ENCODE results near the gene ADAR. TPM values are rescaled to one million over a fixed set of nuclear protein-coding genes. Genes with fewer than 3 reads are reported as not detected.

Gene ADAR
- total and polyA plus RNA-seq, 2 of the 4 experiments (the other 2 are of a cell fraction): 70.9 to 131 TPM

DNA sequence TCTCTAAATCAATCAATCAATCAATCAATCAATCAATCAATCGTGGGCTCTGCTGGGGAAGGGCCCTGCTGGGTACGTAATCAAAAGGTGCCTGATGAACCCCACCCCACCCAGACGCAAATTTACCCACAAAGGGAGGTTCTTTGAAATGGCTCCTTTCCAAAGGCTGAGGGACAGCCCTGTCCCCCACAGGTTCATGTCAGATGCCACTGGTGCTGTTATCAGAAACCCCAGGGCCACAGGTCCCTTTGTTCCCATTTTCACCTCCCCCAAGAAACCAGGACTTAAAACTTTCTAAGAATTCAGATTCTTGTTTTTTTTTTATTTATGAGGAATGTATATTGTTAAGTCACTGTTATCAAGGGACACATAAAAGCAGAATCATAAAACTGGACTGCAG, 26.2 kb downstream of the ADAR start:
- no peak for DNase-seq

More for the DNA sequence above, 26.2 kb downstream of the ADAR start:
- Histone ChIP-seq H3K14ac (replicated peaks; ENCODE audit: low read depth, low read length) (no peak overlapping the region), H2BK5ac (ENCODE audit: low read depth, low read length, poor library complexity, severe bottlenecking) (no peak overlapping the region), H2BK15ac (ENCODE audit: low read depth, low read length) (no peak overlapping the region), H3K56ac (ENCODE audit: extremely low read depth, insufficient read depth, low read length) (no peak overlapping the region), H3K23ac (ENCODE audit: low read depth, low read length) (no peak overlapping the region), H4K91ac (ENCODE audit: insufficient read depth, low read depth, low read length) (no peak overlapping the region), H3K4me2 (ENCODE audit: low read depth, low read length) (no peak overlapping the region), H3K36me3 (ENCODE audit: control insufficient read depth, insufficient read depth, low read length) (peaks cover 80% of the 10 kb centered on the region), H2AK5ac (ENCODE audit: low read depth, low read length) (no peak overlapping the region), H3K9ac (ENCODE audit: low read depth, low read length) (no peak overlapping the region), H3K18ac (ENCODE audit: low read depth, low read length) (no peak overlapping the region), H2AK9ac (replicated peaks; ENCODE audit: low read depth, low read length, poor library complexity) (no peak overlapping the region), H4K5ac (ENCODE audit: low read depth, low read length) (no peak overlapping the region), H4K8ac (ENCODE audit: low read depth in 2 of 2, low read length in 2 of 2) (no peak overlapping the region), H3K4me3 (ENCODE audit: insufficient read depth, low read depth, low read length) (no peak overlapping the region), H3K9me3 (ENCODE audit: control insufficient read depth, insufficient read depth, low read length) (no peaks in the 10 kb centered on the region), H3K79me1 (ENCODE audit: low read depth in 1 of 2, low read length in 2 of 2) (peaks cover 5 to 33% of the 10 kb centered on the region in 2 experiments; a peak in 3 of 4 replicates), H2BK120ac (ENCODE audit: low read depth, low read length) (no peak overlapping the region), H3K9me1 (ENCODE audit: insufficient read depth, low read length) (peaks cover 11% of the 10 kb centered on the region), H4K20me1 (ENCODE audit: insufficient read depth, low read length) (peaks cover 36% of the 10 kb centered on the region), H2BK20ac (ENCODE audit: low read depth, low read length) (no peak overlapping the region), H2AFZ (replicated peaks; ENCODE audit: low read length, poor library complexity) (no peak overlapping the region), H3K4me1 (ENCODE audit: control insufficient read depth, insufficient read depth, low read length) (peaks cover 3% of the 10 kb centered on the region), H3K4ac (ENCODE audit: low read depth, low read length) (no peak overlapping the region), H3K27ac (ENCODE audit: insufficient read depth, low read length) (no peak overlapping the region), H3K27me3 (ENCODE audit: control insufficient read depth, insufficient read depth, low read length) (no peaks in the 10 kb centered on the region)
- BruUV-seq (replicated peaks): no TSS peak
- ChIA-PET CTCF (no interaction called here), POLR2A (ENCODE audit: unreplicated experiment) (no interaction called here)
- in situ Hi-C loops (cut with MboI; ENCODE audit: low sequenced_read_pairs): no loop called here
- dilution Hi-C loops (cut with HindIII; ENCODE audit: low sequenced_read_pairs, unreplicated experiment): no loop called here
- TF ChIP-seq, protein P1, sequence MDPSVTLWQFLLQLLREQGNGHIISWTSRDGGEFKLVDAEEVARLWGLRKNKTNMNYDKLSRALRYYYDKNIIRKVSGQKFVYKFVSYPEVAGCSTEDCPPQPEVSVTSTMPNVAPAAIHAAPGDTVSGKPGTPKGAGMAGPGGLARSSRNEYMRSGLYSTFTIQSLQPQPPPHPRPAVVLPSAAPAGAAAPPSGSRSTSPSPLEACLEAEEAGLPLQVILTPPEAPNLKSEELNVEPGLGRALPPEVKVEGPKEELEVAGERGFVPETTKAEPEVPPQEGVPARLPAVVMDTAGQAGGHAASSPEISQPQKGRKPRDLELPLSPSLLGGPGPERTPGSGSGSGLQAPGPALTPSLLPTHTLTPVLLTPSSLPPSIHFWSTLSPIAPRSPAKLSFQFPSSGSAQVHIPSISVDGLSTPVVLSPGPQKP (IDR thresholded peaks at IDR 0.05; ENCODE audit: borderline replicate concordance, low read depth, low read length): no peak
- TF ChIP-seq FOS (IDR thresholded peaks at IDR 0.05; ENCODE audit: low read depth, low read length) (no peak), NFE2L2 (IDR thresholded peaks at IDR 0.05; ENCODE audit: low read depth, low read length) (no peak), RAD21 (IDR thresholded peaks at IDR 0.05; ENCODE audit: low read length) (no peak), RCOR1 (IDR thresholded peaks at IDR 0.05; ENCODE audit: insufficient replicate concordance, low read length) (no peak), CHD1 (IDR thresholded peaks at IDR 0.05; ENCODE audit: low read depth, low read length) (no peak), CEBPB (IDR thresholded peaks at IDR 0.05; ENCODE audit: low read depth, low read length) (no peak), POLR2A (IDR thresholded peaks at IDR 0.05; ENCODE audit: low read depth, low read length) (no peak), SMC3 (IDR thresholded peaks at IDR 0.05; ENCODE audit: low read depth, low read length) (no peak)
- TF ChIP-seq, protein P2, sequence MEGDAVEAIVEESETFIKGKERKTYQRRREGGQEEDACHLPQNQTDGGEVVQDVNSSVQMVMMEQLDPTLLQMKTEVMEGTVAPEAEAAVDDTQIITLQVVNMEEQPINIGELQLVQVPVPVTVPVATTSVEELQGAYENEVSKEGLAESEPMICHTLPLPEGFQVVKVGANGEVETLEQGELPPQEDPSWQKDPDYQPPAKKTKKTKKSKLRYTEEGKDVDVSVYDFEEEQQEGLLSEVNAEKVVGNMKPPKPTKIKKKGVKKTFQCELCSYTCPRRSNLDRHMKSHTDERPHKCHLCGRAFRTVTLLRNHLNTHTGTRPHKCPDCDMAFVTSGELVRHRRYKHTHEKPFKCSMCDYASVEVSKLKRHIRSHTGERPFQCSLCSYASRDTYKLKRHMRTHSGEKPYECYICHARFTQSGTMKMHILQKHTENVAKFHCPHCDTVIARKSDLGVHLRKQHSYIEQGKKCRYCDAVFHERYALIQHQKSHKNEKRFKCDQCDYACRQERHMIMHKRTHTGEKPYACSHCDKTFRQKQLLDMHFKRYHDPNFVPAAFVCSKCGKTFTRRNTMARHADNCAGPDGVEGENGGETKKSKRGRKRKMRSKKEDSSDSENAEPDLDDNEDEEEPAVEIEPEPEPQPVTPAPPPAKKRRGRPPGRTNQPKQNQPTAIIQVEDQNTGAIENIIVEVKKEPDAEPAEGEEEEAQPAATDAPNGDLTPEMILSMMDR (conservative IDR thresholded peaks at IDR 0.05; ENCODE audit: low read depth, low read length): no peak
- no CpG with 5 or more reads among the region's 3 CpGs for WGBS, 2 experiments (ENCODE audit: extremely low coverage in 2 of 2, insufficient read length in 1 of 2)
- ATAC-seq (ENCODE audit: low read depth): no peak
- intact Hi-C loops (cut with micrococcal nuclease): no loop called here
